GM21737 (cell line): ENCODE results near the gene HS2ST1.
A peak's percentile ranks its signal among the peaks of the same experiment; 100 is the strongest.

Experiments
- ATAC-seq: cut with Tn5 transposase; IDR thresholded peaks from one replicate; pipeline ENCODE4 v1.9.1; 2021; ENCODE audit warnings: mild to moderate bottlenecking, moderate library complexity; ENCODE audit not compliant: unreplicated experiment

The HS2ST1 gene

GRCh38 chr1:87132284-87132870, 217.9 kb downstream of the HS2ST1 start:
- peak; percentile 12 for ATAC-seq

DNA sequence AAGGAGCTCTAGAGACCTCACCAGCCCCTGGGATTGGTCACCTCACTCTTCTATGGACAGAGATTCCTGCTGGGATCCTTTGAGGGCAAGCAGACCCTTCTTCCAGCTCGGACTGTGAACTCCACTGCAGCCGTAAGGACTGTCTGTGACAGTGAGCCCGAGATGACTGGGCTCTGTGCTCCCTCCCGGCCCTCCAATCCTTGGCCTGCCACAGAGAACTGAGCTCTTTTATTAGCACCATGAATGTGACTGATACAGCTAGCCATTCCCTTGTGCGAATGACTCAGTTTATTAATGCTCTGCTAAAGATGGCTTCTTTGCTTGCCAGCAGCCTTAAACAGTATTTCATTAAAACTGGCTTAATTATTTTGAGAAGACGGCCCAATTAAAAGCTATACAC, 219.6 kb downstream of the HS2ST1 start:
- ATAC-seq: no peak

- no peak for ATAC-seq
Measured at GRCh38 chr1:87134625-87135328, 220.3 kb downstream of the HS2ST1 start.

GRCh38 chr1:87135329-87135712, 220.9 kb downstream of the HS2ST1 start:
- no peak for ATAC-seq

DNA sequence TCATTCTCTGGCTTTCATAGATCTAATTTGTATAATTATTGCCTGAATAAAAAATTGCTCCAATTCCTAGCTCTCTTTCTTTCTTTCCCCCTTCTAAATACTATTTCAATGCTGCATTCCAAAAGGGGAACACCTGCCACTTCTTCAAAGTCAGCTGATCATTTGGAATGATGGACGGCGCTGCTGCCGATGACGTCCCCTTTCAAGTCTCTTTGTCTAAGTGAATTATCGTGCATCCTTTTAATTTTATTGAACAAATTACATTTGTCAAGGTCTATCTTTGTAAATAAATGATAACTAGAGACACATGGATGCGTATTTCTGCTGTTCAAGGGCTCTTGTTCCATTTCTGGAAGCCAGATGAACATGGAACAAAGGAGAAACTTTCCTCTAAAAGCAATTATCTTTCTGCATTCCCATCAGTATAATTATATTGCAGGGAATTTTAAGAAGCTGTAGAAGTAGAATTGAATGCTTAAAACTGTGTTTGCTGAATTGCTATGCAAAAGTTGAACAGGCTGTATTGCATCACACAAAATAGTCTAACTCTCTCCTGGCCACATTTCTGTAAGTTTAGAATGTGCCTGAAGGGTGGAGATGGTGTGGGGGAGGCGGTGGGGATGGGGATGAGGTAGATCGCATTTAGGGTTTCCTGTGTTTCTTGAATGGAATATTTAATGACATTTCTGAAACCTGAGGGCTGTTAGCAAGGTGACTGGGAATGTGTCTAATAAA, 222.3 kb downstream of the HS2ST1 start:
- no peak for ATAC-seq

DNA sequence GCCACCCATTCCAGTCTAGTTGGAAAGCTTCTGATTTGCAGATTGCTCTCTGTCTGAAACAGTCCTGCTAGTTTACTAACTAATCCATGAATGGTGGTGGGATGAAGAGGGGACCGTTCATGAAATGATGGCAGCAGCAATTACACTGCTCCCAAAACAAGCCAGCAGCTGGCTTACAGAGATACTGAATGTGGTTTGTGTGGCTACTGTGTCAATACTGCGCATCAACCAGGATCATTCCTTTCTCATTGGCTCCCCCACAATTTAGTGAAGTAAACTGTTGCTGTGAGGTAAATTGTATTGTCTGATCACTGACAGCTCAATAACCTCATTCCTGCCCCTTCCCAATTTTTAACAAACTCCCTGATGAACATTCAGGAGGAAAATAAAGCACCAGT, 222.9 kb downstream of the HS2ST1 start:
- ATAC-seq: no peak

GRCh38 chr1:87140831-87141540, 226.6 kb downstream of the HS2ST1 start:
- ATAC-seq: no peak

DNA sequence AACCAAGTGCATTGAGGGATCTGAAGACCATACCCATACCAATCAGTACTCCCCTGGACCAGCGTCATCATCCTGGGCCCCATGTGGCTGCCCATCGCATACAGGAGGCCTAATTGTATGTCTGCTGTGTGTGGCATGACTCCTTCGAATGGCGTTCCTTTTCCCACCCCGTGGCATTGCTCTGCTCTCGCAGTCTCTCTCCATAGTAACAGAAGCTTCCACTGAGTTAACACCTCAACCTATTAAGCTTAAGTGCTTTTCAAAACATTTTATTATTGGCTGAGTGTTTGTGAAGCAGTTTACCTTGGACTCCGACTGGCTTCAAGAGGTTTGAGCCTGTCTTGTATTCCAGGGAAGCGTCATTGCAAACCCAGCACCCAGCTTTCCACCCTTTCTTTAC, 227.1 kb downstream of the HS2ST1 start:
- ATAC-seq: no peak

DNA sequence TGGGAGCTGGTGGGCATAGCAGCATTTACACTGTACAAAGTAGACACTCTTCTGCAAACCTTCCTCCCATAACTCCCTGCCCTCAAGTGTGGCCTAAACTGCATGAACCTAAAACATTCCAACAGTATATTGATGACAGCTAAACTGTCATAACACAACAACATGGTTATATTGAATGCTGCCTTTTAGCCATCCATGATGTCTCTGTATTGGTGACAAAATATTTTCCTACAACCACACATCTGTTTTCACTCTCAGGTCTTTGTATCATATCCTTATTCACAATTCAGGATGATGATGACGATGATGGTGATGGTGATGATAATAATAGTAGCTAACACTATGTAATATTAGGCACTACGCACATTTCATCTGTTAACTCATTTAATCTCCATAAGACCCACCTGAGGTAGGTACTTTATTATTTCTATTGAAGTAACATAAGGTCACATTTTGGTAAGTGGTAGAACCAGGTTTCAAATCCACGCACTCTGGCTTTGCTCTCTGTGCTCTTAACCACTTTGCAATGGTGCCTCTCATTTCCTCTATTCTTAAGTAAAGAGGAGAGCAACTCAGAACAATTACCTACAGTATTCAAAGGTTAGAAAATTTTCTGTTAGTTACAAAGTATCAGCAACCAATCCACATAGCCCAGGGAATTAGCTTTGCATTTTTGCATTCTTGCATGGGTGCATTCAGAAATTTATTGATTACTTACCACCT, 229.1 kb downstream of the HS2ST1 start:
- no peak for ATAC-seq

DNA sequence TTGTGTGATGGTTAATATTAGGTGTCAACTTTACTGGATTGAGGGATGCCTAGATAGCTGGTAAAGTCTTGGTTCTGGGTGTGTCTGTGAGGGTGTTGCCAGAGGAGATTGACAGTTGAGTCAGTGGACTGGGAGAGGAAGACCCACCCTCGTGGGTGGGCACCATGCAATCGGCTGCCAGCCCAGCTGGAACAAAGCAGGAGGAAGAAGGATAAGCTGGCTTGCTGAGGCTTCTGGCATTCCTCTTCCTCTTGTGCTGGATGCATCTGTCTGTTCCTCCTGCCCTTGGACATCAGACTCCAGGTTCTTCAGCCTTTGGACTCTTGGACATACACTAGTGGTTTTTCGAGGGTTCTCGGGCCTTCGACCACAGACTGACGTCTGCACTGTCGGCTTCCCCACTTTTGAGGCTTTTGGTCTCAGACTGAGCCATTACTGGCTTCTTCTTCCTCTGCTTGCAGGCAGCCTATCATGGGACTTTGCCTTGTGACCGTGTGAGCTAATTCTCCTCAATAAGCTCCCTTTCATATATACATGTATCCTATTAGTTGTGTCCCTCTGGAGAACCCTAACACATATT, 230.0 kb downstream of the HS2ST1 start:
- ATAC-seq: no peak

- ATAC-seq: no peak
Measured at GRCh38 chr1:87144981-87145380, 230.5 kb downstream of the HS2ST1 start.

DNA sequence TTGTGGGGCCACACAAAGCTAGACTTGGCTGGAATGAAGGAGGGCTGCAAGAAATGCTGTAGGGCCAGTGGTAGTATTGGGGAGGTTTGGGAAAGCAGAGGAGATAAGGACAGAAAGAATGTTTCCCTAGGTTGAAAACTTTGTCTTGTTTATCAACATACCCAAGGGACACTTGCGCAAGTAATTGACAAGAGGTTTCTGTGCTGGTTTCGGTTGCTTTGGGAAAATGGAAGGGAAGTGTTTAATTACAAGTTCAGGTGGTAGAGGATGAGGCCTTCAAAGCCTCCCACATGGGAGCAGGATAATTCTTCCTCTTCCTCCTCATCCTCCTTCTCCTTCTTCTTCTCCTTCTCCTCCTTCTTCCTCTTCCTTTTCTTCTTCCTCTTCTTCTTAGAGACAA, 232.1 kb downstream of the HS2ST1 start:
- ATAC-seq: no peak

- ATAC-seq: no peak
Measured at GRCh38 chr1:87146986-87147385, 232.6 kb downstream of the HS2ST1 start.

GRCh38 chr1:87147851-87148250, 233.4 kb downstream of the HS2ST1 start:
- ATAC-seq: no peak

DNA sequence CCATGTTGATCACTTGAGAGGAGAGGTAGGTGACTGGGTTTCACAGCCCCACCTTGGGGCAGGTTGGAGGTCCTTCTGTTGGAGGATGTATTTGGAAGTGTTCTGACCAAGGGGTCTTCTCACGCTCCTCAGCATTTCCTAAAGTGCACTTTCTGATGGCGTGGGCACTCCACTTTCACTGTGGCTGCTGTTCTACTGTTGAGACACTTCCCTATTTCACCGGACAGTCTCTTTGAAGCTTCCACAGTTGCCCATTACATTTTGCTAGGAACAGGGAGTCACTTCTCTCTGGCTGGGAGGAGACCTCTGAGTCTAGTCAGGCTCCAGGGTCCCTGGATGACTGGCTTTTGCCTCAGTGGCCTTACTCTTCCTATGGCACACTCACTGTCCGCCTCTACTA, 234.2 kb downstream of the HS2ST1 start:
- ATAC-seq: no peak

- ATAC-seq: no peak
Measured at GRCh38 chr1:87149241-87150041, 235.0 kb downstream of the HS2ST1 start.

DNA sequence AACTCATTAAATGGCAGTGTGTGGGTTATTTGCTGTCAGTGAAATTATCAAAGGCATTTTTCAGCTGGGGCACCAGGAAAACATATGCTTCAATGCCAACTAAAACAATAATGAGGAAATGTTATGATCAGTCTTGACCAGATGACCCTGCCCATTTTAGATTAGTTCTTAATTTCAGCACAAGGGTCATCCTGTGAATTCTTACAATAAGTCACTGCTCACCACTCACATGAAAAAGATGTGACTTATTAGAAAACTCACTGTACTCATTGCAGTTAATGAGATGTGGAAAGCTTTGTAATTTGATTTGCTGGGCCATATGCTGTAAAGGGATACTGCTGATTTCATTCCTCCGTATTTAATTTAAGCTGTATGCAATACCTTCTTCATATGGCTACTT, 235.7 kb downstream of the HS2ST1 start:
- ATAC-seq: no peak

DNA sequence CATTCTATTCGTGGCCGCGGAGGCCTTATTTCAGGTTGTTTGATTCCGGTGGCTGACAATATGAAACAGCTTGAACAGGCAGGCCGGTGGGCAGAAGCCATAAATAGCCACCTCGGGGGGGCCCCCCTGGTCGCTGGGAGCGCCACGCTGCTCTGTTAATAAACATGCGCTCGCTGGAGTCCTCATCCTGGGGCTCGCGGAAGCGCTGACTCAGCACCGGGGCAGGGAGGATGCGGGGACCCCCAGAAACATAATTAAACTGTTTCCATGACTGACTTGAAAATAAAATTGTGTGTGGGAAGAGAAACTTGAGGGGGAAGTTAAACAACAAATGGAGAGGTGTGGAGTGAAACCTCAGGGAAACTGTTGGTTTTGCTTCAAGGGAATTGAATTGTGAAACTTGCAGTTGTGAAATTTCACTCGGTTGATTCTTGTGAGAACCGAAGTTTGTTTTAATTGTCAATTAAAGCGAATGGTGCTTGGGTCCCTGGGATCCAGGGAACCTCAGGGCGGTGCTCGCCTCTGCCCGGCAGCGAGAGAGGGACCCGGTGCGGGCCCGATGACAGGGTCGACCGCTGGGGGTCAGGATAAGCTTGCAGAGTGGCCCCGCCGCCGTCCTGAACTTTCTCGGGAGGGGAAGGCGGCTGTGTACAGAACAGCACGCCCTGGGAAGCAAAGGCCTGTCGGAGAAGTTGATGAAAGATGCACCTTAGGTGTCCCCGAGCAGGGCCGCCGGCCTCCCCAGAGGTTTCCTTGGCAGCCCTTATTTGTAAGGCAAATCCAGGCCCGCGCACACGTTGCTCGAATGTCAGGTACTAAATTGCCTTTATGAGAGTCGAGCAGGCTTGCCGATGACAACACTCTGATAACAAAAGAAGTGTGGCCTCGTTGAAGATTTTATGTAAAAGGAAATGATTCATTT, 237.3 kb downstream of the HS2ST1 start:
- ATAC-seq: peak; percentile 78

- ATAC-seq: no peak
Measured at GRCh38 chr1:87154384-87154783, 239.9 kb downstream of the HS2ST1 start.
